Uterus (tissue), 4 donors: ENCODE data around the gene ZNF282. TPM values are rescaled to one million over a fixed set of nuclear protein-coding genes. Genes with fewer than 3 reads are reported as not detected.

Source experiments
- DNase-seq, 2 donors: peaks; one replicate each; pipeline ENCODE4 v3.0.0-alpha.2; 2019 to 2020
- H3K27ac ChIP-seq, 2 donors: fragments of 200-600 bp; sonication (generic); 1 replicate in 1 of 2; 2 replicates in 1 of 2; pipeline ENCODE4 v1.5.1; 2016 to 2018
- H3K27me3 ChIP-seq, 2 donors: fragments of 200-600 bp; sonication (generic); one replicate each; pipeline ENCODE4 v1.5.1; 2018 to 2019; ENCODE audit warnings: control low read depth in 1 of 2
- H3K36me3 ChIP-seq, 2 donors: fragments of 200-600 bp; sonication (generic); one replicate each; pipeline ENCODE4 v1.5.1; 2019; ENCODE audit warnings: control low read depth in 1 of 2
- H3K4me1 ChIP-seq, 2 donors: fragments of 200-600 bp; sonication (generic); one replicate each; pipeline ENCODE4 v1.5.1; 2018 to 2019; ENCODE audit warnings: control low read depth in 1 of 2
- H3K4me3 ChIP-seq, 2 donors: fragments of 200-600 bp; sonication (generic); 1 replicate in 1 of 2; 2 replicates in 1 of 2; pipeline ENCODE4 v1.5.1; 2018 to 2019; ENCODE audit warnings: mild to moderate bottlenecking in 1 of 2
- H3K9me3 ChIP-seq, 2 donors: fragments of 200-600 bp; sonication (generic); one replicate each; pipeline ENCODE4 v1.5.1; 2019; ENCODE audit warnings: control low read depth in 1 of 2
- CTCF ChIP-seq, 4 experiments: fragments of 200-600 bp in 2 of 4; fragments of 450-650 bp in 2 of 4; sonication (generic) in 2 of 4; IDR thresholded peaks; one replicate each; pipeline ENCODE4 v1.5.1; 2016 to 2019; ENCODE audit warnings: antibody characterized with exemption in 4 of 4, mild to moderate bottlenecking in 2 of 4, moderate library complexity in 1 of 4
- POLR2A ChIP-seq, 2 donors: fragments of 450-650 bp; IDR thresholded peaks; one replicate each; pipeline ENCODE4 v1.6.1; 2016; ENCODE audit warnings: antibody characterized with exemption in 2 of 2, mild to moderate bottlenecking in 1 of 2, moderate library complexity in 1 of 2
- intact Hi-C: fragments of 100-400 bp; cut with DNase I; formaldehyde crosslinking; loops from one replicate; pipeline ENCODE4 v1.15.1; 2023; ENCODE audit warnings: low total_unique reads
- total RNA-seq, 4 donors: library from RNA; depleted of rRNA in 3 of 4; stranded (reverse); fragments of >200 nt in 3 of 4; gene quantifications; one replicate each; pipeline versions ENCODE4 v1.1.0 to v1.2.4, GENCODE V29; 2014 to 2023
- donor health status: DM: yes; HTN: yes; CAD: no.

ZNF282 gene
- total RNA-seq, 4 donors from 2014 or later: 3.2 to 36.4 (median 24.1) TPM

GRCh38 chr7:149191851-149192250 lies 3.5 kb upstream of the ZNF282 start:
- no peaks in the 10 kb centered on the region for H3K36me3 ChIP-seq
- H3K9me3 ChIP-seq: no peaks in the 10 kb centered on the region
- TF ChIP-seq CTCF (IDR thresholded peaks at IDR 0.05) (no peak), POLR2A (IDR thresholded peaks at IDR 0.05) (no peak)
- H3K27ac ChIP-seq: no peak overlapping the region
- no peaks in the 10 kb centered on the region for H3K27me3 ChIP-seq
- intact Hi-C loops: no loop called here
- no peak for DNase-seq
- H3K4me1 ChIP-seq: peaks cover 0 to 4% of the 10 kb centered on the region in 2 donors
- H3K4me3 ChIP-seq: no peak overlapping the region

- intact Hi-C loops: no loop called here
- TF ChIP-seq CTCF (IDR thresholded peaks at IDR 0.05) (no peak), POLR2A (IDR thresholded peaks at IDR 0.05) (no peak)
- H3K36me3 ChIP-seq: no peaks in the 10 kb centered on the region
Measured at GRCh38 chr7:149194799-149195179, 557 bp upstream of the ZNF282 start.

GRCh38 chr7:149196151-149196704 lies 882 bp downstream of the ZNF282 start:
- peak overlapping the region; percentile 91 to 93 for H3K27ac ChIP-seq

More at GRCh38 chr7:149194799-149195179, 557 bp upstream of the ZNF282 start:
- H3K27me3 ChIP-seq: no peaks in the 10 kb centered on the region
- H3K9me3 ChIP-seq: no peaks in the 10 kb centered on the region
- DNase-seq: no peak
- H3K27ac ChIP-seq: peak overlapping the region; percentile 91 to 93
- peak overlapping the region; percentile 82 to 86 for H3K4me3 ChIP-seq
- H3K4me1 ChIP-seq: peaks cover 0 to 11% of the 10 kb centered on the region in 2 donors

DNA sequence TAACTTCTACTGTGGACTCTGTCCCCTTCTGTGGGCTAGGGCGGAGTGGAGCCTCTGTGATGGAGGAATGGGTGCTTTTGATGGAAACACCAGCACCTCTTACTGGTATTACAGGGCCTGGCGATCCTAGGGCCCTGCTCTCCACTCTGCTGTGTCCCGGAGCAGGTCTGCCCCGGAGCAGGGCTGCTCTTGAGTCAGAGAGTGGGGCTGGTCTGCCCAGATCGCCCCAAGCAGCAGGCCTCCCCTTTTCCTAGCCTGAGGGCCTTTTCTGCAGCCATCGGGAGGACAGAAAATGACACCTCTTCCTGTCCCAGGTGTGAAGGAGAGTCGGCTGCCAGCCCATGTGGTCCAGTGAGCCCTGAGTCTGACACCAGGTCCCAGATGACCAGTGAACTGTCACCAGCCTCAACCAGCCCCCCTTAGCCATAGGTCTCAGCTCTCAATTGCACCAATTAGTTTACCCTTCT lies 1.4 kb downstream of the ZNF282 start:
- Histone ChIP-seq H3K27ac (peak overlapping the region; percentile 91 to 93), H3K9me3 (no peaks in the 10 kb centered on the region), H3K27me3 (no peaks in the 10 kb centered on the region), H3K36me3 (no peaks in the 10 kb centered on the region), H3K4me1 (peaks cover 0 to 11% of the 10 kb centered on the region in 2 donors), H3K4me3 (peak overlapping the region; percentile 82 to 86)
- TF ChIP-seq CTCF (IDR thresholded peaks at IDR 0.05): no peak
- no peak for TF ChIP-seq POLR2A (IDR thresholded peaks at IDR 0.05)
- intact Hi-C loops: no loop called here
- DNase-seq: no peak

More at GRCh38 chr7:149196151-149196704, 882 bp downstream of the ZNF282 start:
- intact Hi-C loops: no loop called here
- DNase-seq: no peak
- H3K4me3 ChIP-seq: peak overlapping the region; percentile 82 to 86
- no peaks in the 10 kb centered on the region for H3K27me3 ChIP-seq
- no peaks in the 10 kb centered on the region for H3K9me3 ChIP-seq
- TF ChIP-seq CTCF (IDR thresholded peaks at IDR 0.05) (no peak), POLR2A (IDR thresholded peaks at IDR 0.05) (no peak)
- peaks cover 0 to 11% of the 10 kb centered on the region in 2 donors for H3K4me1 ChIP-seq
- H3K36me3 ChIP-seq: no peaks in the 10 kb centered on the region

- no peaks in the 10 kb centered on the region for H3K27me3 ChIP-seq
- no peaks in the 10 kb centered on the region for H3K36me3 ChIP-seq
- intact Hi-C loops: no loop called here
- H3K9me3 ChIP-seq: no peaks in the 10 kb centered on the region
- H3K4me3 ChIP-seq: no peak overlapping the region
- H3K27ac ChIP-seq: no peak overlapping the region
- DNase-seq: no peak
- no peak for TF ChIP-seq CTCF (IDR thresholded peaks at IDR 0.05)
- TF ChIP-seq POLR2A (IDR thresholded peaks at IDR 0.05): no peak
- peaks cover 0 to 11% of the 10 kb centered on the region in 2 donors for H3K4me1 ChIP-seq
Measured at GRCh38 chr7:149197675-149198074, 2.3 kb downstream of the ZNF282 start.
